Stimulated activated CD4-positive, alpha-beta T cell treated with anti-CD3 and anti-CD28 coated beads, TNF-alpha, amount 100 ng/mL, for 4 hours (primary cell): ENCODE results near the gene SRSF6.
"Not testable (repeated sequence)": the region's sequence is repeated elsewhere in the genome, so short reads cannot be mapped to it uniquely, and the experiment has no call there.

Experiments
- DNase-seq, 3 experiments: peaks; one replicate each; pipeline ENCODE4 v3.0.0-alpha.2; 2020; ENCODE audit warnings: low read depth in 3 of 3

The SRSF6 gene

DNA sequence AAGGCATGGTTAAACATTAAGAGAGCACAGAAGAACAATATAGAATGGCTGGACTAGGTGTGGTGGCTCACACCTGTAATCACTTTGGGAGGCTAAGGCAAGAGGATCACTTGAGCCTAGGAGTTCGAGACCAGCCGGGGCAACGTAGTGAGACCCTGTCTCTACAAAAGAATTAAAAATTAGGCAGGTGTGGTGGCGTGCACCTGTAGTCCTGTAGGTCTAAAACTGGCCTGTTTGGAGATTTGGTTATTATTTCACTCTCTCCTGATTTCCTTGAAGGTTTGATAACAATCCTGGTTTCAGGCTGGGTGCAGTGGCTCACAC lies 15.6 kb downstream of the SRSF6 start:
- no peak for DNase-seq

- DNase-seq, result no peak
These were observed 19.5 kb downstream of the SRSF6 start for GRCh38 chr20:43477193-43477592.

DNA sequence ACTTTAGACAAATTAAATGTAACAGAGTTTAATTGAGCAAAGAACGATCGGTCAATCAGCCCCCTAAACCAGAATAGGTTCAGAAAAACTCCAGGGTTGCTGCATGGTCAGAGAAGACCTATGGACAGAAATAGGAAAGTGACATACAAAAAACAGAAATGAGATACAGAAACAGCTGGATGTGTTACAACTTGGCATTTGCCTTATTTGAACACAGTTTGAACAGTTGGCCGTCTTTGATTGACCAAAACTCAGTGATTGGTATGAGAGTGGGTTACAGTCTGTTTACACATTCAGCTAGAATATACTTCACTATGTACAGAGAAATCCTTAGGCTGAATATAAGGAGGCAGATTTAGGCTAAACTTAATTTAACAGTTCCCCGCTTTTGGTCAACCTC lies 19.9 kb downstream of the SRSF6 start:
- DNase-seq, result no peak

DNA sequence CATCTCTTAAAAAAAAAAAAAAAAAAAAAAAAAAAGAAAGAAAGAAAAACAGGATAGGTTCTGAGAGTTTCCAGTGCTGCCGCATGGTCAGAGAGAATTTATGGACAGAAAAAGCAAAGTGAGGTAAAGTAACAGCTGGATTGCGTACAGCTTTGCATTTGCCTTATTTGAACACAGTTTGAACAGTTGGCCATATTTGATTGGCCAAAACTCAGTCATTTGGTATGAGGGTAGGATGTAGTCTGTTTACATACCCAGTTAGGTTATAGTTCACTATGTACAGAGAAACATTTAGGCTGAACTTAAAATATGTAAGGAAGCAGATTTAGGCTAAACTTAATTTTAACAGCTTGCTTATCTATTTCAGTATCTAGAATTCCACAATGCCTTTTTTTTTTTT lies 32.3 kb downstream of the SRSF6 start:
- no peak for DNase-seq

- no peak for DNase-seq
These were observed 34.4 kb downstream of the SRSF6 start for GRCh38 chr20:43492101-43492500.

- no peak for DNase-seq
These were observed 37.7 kb downstream of the SRSF6 start for GRCh38 chr20:43495388-43495787.

- DNase-seq, result not testable (repeated sequence)
These were observed 44.3 kb downstream of the SRSF6 start for GRCh38 chr20:43502021-43502420.

DNA sequence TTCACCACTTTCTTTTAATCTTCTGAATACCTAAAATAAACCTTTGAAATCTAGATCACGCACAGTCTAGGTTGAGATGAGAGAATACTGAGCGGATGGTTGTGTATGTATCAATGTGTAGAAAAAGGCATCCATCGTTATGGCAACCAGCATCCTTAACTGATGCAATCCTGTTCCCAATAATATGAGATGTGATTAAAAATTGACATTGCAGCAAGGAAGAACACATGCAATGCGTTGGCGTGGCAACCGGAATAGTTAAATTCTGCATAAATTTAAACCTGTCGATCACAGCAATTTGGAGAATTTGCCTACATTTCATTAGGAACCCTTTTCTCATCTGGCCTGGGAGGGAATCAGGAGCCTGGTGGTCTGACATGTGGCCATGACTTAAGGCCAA lies 48.5 kb downstream of the SRSF6 start:
- DNase-seq, result no peak

DNA sequence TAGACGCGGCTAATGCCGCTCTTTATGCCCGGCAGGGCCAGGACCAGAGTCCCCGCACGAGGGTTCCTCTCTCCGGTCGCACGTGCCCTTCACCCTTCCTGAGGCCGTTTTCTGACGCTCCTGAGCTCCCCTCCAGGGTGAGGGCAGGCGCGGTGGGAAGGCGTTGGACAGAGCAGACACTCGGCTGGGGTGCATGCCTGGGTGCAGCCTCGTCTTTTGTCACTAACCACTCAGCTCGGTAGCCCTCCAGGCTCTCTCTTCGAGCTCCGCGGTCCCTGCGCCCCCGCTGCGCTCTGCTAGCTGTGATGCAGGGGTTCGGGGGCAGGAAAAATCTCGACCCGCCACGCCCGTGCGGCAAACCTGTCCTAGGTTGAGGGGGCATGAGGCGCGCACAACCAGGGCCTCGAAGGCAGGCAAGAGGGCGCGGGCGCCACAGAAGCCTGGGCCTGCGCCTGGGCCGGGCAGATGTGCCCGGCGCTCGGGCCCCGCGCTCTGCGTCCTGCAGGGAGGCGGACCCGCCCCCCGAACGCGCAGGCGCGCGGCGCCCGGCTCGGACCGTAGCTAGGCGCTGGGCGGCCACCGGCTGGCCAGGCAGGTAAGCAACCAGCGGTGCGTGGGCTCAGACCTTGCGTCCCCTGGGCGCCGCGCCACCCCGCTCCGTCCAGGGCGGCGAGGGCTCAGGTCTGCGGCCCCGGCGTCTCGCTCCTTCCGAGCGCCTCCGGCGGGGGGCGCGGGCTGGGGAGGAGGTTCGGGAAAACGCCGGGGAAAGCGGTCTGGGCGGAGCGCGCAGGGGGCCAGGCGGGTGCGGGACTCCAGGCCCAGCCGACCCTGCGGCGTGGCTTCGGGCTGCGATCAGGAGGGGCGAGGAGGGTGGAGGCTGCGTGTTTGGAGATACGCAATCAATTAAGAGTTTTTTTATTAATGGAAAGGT lies 49.7 kb downstream of the SRSF6 start, which contains the start of gene L3MBTL1:
L3MBTL1 (plus strand) TSS at position 548 of the 931 bp plus-strand sequence. CDS start 5,807 bp downstream, outside the sequence.
- DNase-seq, result no peak

DNA sequence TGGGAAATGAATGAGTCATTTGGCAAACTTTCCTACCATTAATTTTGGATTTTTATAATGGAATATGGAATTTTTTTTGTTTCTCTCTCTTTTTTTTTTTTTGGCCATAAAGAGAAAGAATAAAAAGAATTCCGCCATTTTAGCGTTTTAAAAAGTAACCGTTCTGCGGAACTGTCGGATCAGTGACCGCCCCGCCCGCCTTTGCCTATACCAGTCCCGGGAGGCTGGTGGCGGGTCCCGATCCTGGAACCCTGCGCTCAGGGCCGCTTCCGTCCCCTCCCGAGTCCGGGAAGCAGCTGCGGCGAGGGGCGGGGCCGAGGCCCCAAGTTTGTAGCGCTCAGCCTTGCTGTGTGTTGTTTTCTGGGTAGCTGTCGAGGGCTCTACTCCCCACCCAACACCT lies 50.4 kb downstream of the SRSF6 start:
- no peak for DNase-seq

DNA sequence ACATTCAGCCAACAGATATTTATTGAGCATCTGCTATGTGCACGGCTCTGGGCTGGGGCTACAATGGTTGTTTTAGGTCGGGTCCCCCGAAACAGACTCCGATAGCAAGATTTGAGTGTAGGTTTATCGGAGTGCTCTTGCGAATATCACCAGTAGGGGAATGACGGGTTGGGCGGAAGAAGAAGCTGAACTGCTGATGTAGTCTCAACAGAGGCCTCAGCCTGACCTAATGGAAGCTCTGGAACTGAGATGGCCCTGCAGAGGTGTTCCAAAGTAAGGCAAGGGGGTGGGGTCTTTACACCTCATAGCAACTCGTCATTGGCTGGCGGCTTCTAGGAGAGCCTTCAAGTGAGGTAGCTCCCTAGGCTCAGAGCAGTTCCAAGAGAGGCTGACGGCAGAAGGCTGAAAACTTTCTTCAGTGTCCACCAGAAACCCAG lies 50.9 kb downstream of the SRSF6 start:
- DNase-seq, result no peak

GRCh38 chr20:43511879-43512278 lies 54.2 kb downstream of the SRSF6 start:
- no peak for DNase-seq

DNA sequence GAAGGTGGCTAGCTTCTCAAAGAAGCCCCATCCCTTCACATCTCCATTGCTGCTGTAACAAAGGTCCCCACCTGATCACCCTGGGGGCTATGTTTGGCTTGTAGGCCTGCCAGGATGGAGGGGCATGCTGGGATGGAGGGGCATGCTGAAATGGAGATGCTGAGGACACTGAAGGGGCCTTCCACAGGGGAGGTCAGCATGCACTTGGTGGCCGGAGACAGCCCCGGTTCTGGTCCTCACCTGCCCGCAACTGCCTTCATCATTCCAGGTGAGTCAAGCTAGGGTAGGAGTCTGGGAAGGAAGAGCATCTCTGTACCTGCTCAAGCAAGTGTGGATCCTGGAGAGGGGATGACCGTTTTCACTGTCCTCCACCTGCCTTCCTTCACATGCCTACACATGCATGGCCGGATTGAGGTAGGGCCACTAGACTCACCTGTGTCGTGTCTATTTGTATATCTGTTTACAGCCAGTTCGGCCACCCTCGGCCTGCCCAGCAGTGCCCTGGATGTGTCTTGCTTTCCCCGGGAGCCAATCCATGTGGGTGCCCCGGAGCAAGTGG lies 55.8 kb downstream of the SRSF6 start:
- no peak for DNase-seq
